K562 (cell line): ENCODE measurements around the gene NMUR1. TPM values are rescaled to one million over a fixed set of nuclear protein-coding genes. Genes with fewer than 3 reads are reported as not detected.
A peak's percentile ranks its signal among the peaks of the same experiment; 100 is the strongest.

Source experiments
- ARID3B ChIP-seq: fragments of 250-450 bp; sonication (Bioruptor Pico); IDR thresholded peaks from 2 replicates; pipeline ENCODE4 v1.4.0; 2020; ENCODE audit warnings: borderline replicate concordance
- ATF3 ChIP-seq, 2 experiments: fragments of 450-650 bp in 1 of 2; sonication (generic) in 1 of 2; formaldehyde crosslinking in 1 of 2; IDR thresholded peaks in 1 of 2; conservative IDR thresholded peaks in 1 of 2; 2 replicates each; pipeline versions ENCODE4 v1.6.1 to v1.8.1; 2016 to 2023; ENCODE audit warnings: mild to moderate bottlenecking in 2 of 2, moderate library complexity in 2 of 2, inconsistent platforms in 1 of 2, missing genetic modification reagents in 1 of 2
- CEBPG ChIP-seq, 3 experiments: fragments of 200-800 bp in 1 of 3; sonication (Bioruptor generic) in 1 of 3; sonication (generic) in 1 of 3; formaldehyde crosslinking in 1 of 3; IDR thresholded peaks in 2 of 3; conservative IDR thresholded peaks in 1 of 3; 2 replicates each; pipeline versions ENCODE4 v1.6.1 to v1.8.0; 2016 to 2022; ENCODE audit warnings: missing compliant biosample characterization in 2 of 3, missing genetic modification characterization in 2 of 3, mild to moderate bottlenecking in 1 of 3, missing genetic modification reagents in 1 of 3
- CREB1 ChIP-seq, 2 experiments: sonication (generic) in 1 of 2; formaldehyde crosslinking in 1 of 2; IDR thresholded peaks; 2 replicates each; pipeline versions ENCODE4 v1.6.1 to v1.8.0; 2012 to 2022; ENCODE audit warnings: inconsistent platforms in 1 of 2, mild to moderate bottlenecking in 1 of 2, missing genetic modification reagents in 1 of 2, moderate library complexity in 1 of 2
- KDM4B ChIP-seq, 2 experiments: fragments of 450-650 bp in 1 of 2; sonication (generic) in 1 of 2; IDR thresholded peaks; 2 replicates each; pipeline ENCODE4 v1.6.1; 2016 to 2017; ENCODE audit warnings: borderline replicate concordance in 2 of 2, antibody characterized with exemption in 1 of 2, low read depth in 1 of 2, mild to moderate bottlenecking in 1 of 2
- RERE ChIP-seq: sonication (generic); formaldehyde crosslinking; IDR thresholded peaks from 2 replicates; pipeline ENCODE4 v1.8.0; 2023; ENCODE audit warnings: missing genetic modification reagents, mild to moderate bottlenecking, borderline replicate concordance
- SMAD4 ChIP-seq: fragments of 250-450 bp; sonication (Bioruptor Pico); conservative IDR thresholded peaks from 2 replicates; pipeline ENCODE4 v1.8.0; 2021; ENCODE audit warnings: inconsistent platforms, mild to moderate bottlenecking, moderate library complexity
- USF2 ChIP-seq: sonication (generic); formaldehyde crosslinking; IDR thresholded peaks from 2 replicates; pipeline ENCODE4 v1.5.0; 2020; ENCODE audit warnings: missing genetic modification reagents
- ZBTB33 ChIP-seq: sonication (generic); formaldehyde crosslinking; IDR thresholded peaks from 2 replicates; pipeline ENCODE4 v1.8.1; 2023; ENCODE audit warnings: mild to moderate bottlenecking, missing genetic modification reagents
- polyA plus RNA-seq, 8 experiments: library from polyadenylated mRNA; depleted of rRNA in 4 of 8; stranded (reverse) in 5 of 8; unstranded in 3 of 8; fragments of >200 nt; fragmentation: Nextera tagmentation in 2 of 8; fragmentation: Illumina TruSeq in 1 of 8; extraction: Ambion mirVana in 2 of 8; extraction: Trizol in 1 of 8; gene quantifications; 2 replicates each; pipeline versions ENCODE4 v1.2.1 to v1.2.3, GENCODE V29; 2011 to 2014; ENCODE audit warnings: inconsistent platforms in 1 of 8, missing spikeins in 1 of 8
- total RNA-seq, 7 experiments: library from RNA; depleted of rRNA in 6 of 7; stranded (reverse); fragments of >200 nt in 6 of 7; fragmentation: Illumina TruSeq in 2 of 7; extraction: Trizol in 2 of 7; gene quantifications; 2 replicates each; pipeline versions ENCODE4 v1.2.1 to v1.2.3, GENCODE V29; 2011 to 2021; ENCODE audit warnings: low replicate concordance in 1 of 7

NMUR1 gene
- total and polyA plus RNA-seq, 9 of the 15 experiments (the other 6 are each of a cell fraction or from before 2014, with no cell fraction given): 0.01 to 0.27 (median 0.15) TPM

- TF ChIP-seq RERE (CRISPR knock-in tag) (no peak), ATF3 (IDR thresholded peaks at IDR 0.05) (0 out of 2 replicates have a peak, but pooled peaks have one; percentile 16), ATF3 (CRISPR knock-in tag; conservative IDR thresholded peaks at IDR 0.05) (no peak), USF2 (peak; percentile 82), CREB1 (IDR thresholded peaks at IDR 0.05) (peak; percentile 78), CREB1 (CRISPR knock-in tag; IDR thresholded peaks at IDR 0.05) (peak; percentile 80), ZBTB33 (CRISPR knock-in tag) (0 out of 2 replicates have a peak, but pooled peaks have one; percentile 5), SMAD4 (0 out of 2 replicates have a peak, but pooled peaks have one; percentile 8), ARID3B (CRISPR knock-in tag) (no peak), CEBPG (CRISPR knock-in tag; IDR thresholded peaks at IDR 0.05) (peak; percentile 51; the same call in 1 of the 2 replicates), CEBPG (tag; conservative IDR thresholded peaks at IDR 0.05 in 1 of 2, IDR thresholded peaks at IDR 0.05 in 1 of 2) (peak in 1 of 2 experiments; percentile 39; a peak in 1 of 4 replicates), KDM4B (IDR thresholded peaks at IDR 0.05; ENCODE audit: borderline replicate concordance in 2 of 2, low read depth in 1 of 2) (0 out of 4 replicates have a peak, but pooled peaks of 1 of the 2 experiments have one; percentile 47)
Measured at GRCh38 chr2:231514225-231514950, 15.9 kb downstream of the NMUR1 start (continued).
